Gastroesophageal sphincter (tissue), 3 donors: ENCODE data around the gene LRRTM3.

ENCODE experiments used
- EP300 ChIP-seq: sonication (generic); formaldehyde crosslinking; IDR thresholded peaks from one replicate; pipeline ENCODE4 v1.6.1; 2017; ENCODE audit warnings: antibody characterized with exemption, mild to moderate bottlenecking
- POLR2A ChIP-seq, 2 donors: fragments of 450-650 bp; IDR thresholded peaks; one replicate each; pipeline ENCODE4 v1.6.1; 2017; ENCODE audit warnings: antibody characterized with exemption in 2 of 2, mild to moderate bottlenecking in 2 of 2, moderate library complexity in 1 of 2
- POLR2AphosphoS5 ChIP-seq: sonication (generic); formaldehyde crosslinking; IDR thresholded peaks from one replicate; pipeline ENCODE4 v1.6.1; 2017; ENCODE audit warnings: antibody characterized with exemption
- TF ChIP-seq, protein P1 (sequence below), 4 experiments: fragments of 200-600 bp in 2 of 4; fragments of 450-650 bp in 2 of 4; sonication (generic) in 1 of 4; IDR thresholded peaks; one replicate each; pipeline ENCODE4 v1.5.1; 2017 to 2019; ENCODE audit warnings: antibody characterized with exemption in 4 of 4, mild to moderate bottlenecking in 2 of 4, moderate library complexity in 2 of 4

DNA sequence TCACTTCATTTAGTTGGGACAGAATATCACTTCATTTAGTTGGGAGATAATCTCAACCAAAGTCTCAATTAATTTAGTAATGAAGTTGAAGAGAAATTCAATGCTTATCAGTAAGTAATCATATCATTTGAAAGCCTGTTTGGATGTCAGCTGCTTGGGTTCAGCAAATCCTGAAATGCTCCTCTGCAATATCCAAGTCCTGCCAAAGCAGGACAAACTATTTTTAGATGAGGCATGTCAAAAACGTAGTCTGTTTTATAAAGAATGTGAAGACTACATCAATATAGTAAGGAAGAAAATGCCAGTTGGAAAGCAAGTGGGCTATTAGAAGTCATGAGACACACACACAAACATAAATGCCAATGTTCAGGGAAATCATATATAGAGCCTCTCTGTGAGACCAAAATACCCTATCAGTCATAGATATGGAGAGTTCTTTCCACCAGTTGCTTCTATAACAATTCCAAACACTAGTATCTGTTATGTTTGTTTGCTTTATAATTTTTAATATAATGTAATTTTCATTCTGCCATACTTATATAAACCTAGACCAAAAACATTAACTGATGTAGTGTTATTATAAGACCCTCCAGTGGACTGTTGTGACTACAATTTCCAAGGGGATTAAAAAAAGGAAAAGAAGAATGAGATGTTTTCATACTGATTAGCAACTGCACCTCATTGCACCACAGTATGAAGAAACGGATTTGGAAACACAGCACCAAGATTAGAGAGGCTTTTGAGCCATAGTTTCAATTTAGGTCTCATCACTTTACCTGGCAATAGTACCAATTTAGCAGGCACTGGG is 160.7 kb downstream of the LRRTM3 start:
- TF ChIP-seq POLR2A (IDR thresholded peaks at IDR 0.05) (no peak), POLR2AphosphoS5 (no peak), EP300 (no peak)
- TF ChIP-seq, protein P1, sequence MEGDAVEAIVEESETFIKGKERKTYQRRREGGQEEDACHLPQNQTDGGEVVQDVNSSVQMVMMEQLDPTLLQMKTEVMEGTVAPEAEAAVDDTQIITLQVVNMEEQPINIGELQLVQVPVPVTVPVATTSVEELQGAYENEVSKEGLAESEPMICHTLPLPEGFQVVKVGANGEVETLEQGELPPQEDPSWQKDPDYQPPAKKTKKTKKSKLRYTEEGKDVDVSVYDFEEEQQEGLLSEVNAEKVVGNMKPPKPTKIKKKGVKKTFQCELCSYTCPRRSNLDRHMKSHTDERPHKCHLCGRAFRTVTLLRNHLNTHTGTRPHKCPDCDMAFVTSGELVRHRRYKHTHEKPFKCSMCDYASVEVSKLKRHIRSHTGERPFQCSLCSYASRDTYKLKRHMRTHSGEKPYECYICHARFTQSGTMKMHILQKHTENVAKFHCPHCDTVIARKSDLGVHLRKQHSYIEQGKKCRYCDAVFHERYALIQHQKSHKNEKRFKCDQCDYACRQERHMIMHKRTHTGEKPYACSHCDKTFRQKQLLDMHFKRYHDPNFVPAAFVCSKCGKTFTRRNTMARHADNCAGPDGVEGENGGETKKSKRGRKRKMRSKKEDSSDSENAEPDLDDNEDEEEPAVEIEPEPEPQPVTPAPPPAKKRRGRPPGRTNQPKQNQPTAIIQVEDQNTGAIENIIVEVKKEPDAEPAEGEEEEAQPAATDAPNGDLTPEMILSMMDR (IDR thresholded peaks at IDR 0.05) = no peak
